BJ (cell line): ENCODE measurements around the gene SLC7A10. TPM values are rescaled to one million over a fixed set of nuclear protein-coding genes. Genes with fewer than 3 reads are reported as not detected.

ENCODE experiments used
- CTCF ChIA-PET: fragments of 350-600 bp; formaldehyde crosslinking; extraction: SDS; loops from one replicate; lab custom pipeline; 2021; ENCODE audit warnings: antibody characterized with exemption, inconsistent platforms; lab: Yijun Ruan, JAX
- POLR2A ChIA-PET: fragments of 300-600 bp; sonication (Branson Sonifier 250); formaldehyde crosslinking; extraction: SDS; loops from one replicate; lab custom pipeline; 2021; ENCODE audit warnings: antibody characterized with exemption; lab: Charles Lee
- DNase-seq: peaks from one replicate; pipeline ENCODE4 v3.0.0-alpha.2; 2011; ENCODE audit warnings: low read depth
- H3K27me3 ChIP-seq: 2 replicates; pipeline ENCODE4 v1.6.0; 2011; ENCODE audit warnings: low read length; ENCODE audit not compliant: control insufficient read depth, insufficient read depth
- H3K36me3 ChIP-seq: 2 replicates; pipeline ENCODE4 v1.5.1; 2011; ENCODE audit warnings: low read length; ENCODE audit not compliant: control insufficient read depth, insufficient read depth
- H3K4me3 ChIP-seq: 2 replicates; pipeline ENCODE4 v1.5.1; 2011; ENCODE audit warnings: low read depth, mild to moderate bottlenecking, control low read depth, low read length
- CTCF ChIP-seq: IDR thresholded peaks from 2 replicates; pipeline ENCODE4 v1.5.1; 2011; ENCODE audit warnings: low read depth, mild to moderate bottlenecking, control low read depth, inconsistent platforms, low read length, moderate library complexity; ENCODE audit not compliant: insufficient read depth
- polyA plus RNA-seq: library from polyadenylated mRNA; depleted of rRNA; stranded (reverse); fragments of >200 nt; gene quantifications from 2 replicates; pipeline ENCODE4 v1.2.3, GENCODE V29; 2011

Gene SLC7A10
- polyA plus RNA-seq, 1 experiment = not detected

- Histone ChIP-seq H3K27me3 (peaks cover 7% of the 10 kb centered on the region; the same call in 1 of the 2 replicates), H3K36me3 (no peaks in the 10 kb centered on the region), H3K4me3 (no peak overlapping the region)
- TF ChIP-seq CTCF = no peak
- DNase-seq = no peak
- CTCF ChIA-PET = interaction anchor here (0.9 to 14.9 kb wide), 5 partner anchors 11 to 549 kb away, joined by 3 to 405 read pairs (median 7); partner anchors contain the start of gene CEBPA
- POLR2A ChIA-PET = no interaction called here
These were observed 21.2 kb upstream of the SLC7A10 start for GRCh38 chr19:33246709-33247440.

DNA sequence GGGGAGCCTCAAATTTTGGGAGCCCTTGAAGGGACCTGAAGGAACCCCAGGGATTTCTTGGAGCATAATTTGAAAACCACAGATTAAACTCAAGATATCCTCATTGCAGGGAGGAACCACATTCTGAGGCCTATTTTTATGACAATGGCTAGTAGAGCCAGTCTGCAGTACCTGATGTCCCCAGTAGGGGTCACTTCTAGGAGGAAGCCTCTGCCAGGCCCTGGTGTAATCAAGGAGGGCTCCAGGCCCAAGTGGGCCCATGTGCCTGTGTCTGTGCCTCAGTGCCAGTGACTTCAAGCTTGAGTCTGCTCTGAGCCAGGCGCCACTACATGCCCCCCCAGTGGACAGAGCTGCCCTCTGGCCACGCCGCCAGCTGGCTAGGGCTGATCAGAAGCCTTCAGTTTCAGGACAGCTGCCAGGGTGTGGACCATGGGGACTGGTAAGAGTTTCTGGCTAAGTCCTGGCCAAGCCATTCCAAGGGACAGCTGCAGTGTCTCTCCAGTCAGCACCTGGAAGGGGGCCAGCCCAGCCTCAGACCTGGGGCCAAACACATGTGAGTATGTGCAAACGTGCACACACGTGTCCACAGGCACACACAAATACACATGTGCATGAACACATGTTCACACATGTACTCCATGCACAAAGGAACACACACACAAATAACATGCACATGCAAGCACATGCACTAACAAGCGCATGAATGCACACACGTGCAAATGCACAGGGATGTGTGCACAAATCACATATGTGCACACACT is 20.5 kb upstream of the SLC7A10 start:
- CTCF ChIA-PET = interaction anchor here (0.7 to 14.9 kb wide), 10 partner anchors 9 to 550 kb away, joined by 3 to 405 read pairs (median 4); partner anchors contain the start of gene CEBPA
- no peak for DNase-seq
- no peaks in the 10 kb centered on the region for H3K36me3 ChIP-seq
- H3K4me3 ChIP-seq = no peak overlapping the region
- peaks cover 7% of the 10 kb centered on the region; the same call in 1 of the 2 replicates for H3K27me3 ChIP-seq
- peak; percentile 62 for TF ChIP-seq CTCF
- POLR2A ChIA-PET = no interaction called here

GRCh38 chr19:33242911-33243310 is 17.3 kb upstream of the SLC7A10 start:
- ChIA-PET CTCF (interaction anchor here (0.8 to 14.9 kb wide), 6 partner anchors 8 to 529 kb away, joined by 3 to 405 read pairs (median 8); no protein-coding TSS in a partner anchor), POLR2A (no interaction called here)
- no peak for TF ChIP-seq CTCF

GRCh38 chr19:33242131-33242530 is 16.5 kb upstream of the SLC7A10 start:
- TF ChIP-seq CTCF = no peak
- no peak overlapping the region for H3K4me3 ChIP-seq
- ChIA-PET POLR2A (no interaction called here), CTCF (interaction anchor here (0.6 to 14.9 kb wide), 18 partner anchors 11 to 529 kb away, joined by 3 to 405 read pairs (median 4); partner anchors contain the start of gene CEBPA)
- H3K27me3 ChIP-seq = peaks cover 7% of the 10 kb centered on the region; the same call in 1 of the 2 replicates
- no peak for DNase-seq
- no peaks in the 10 kb centered on the region for H3K36me3 ChIP-seq

More at GRCh38 chr19:33242911-33243310, 17.3 kb upstream of the SLC7A10 start:
- no peak for DNase-seq
- Histone ChIP-seq H3K27me3 (peaks cover 7% of the 10 kb centered on the region; the same call in 1 of the 2 replicates), H3K36me3 (no peaks in the 10 kb centered on the region), H3K4me3 (no peak overlapping the region)
